GM19099 (cell line): ENCODE results near the gene RIMKLA.

Source experiments
- POLR2A ChIP-seq: IDR thresholded peaks from 3 replicates; pipeline ENCODE4 v1.6.1; 2011; ENCODE audit warnings: low read depth; ENCODE audit not compliant: insufficient read length; ENCODE audit errors: extremely low read depth

Gene RIMKLA

DNA sequence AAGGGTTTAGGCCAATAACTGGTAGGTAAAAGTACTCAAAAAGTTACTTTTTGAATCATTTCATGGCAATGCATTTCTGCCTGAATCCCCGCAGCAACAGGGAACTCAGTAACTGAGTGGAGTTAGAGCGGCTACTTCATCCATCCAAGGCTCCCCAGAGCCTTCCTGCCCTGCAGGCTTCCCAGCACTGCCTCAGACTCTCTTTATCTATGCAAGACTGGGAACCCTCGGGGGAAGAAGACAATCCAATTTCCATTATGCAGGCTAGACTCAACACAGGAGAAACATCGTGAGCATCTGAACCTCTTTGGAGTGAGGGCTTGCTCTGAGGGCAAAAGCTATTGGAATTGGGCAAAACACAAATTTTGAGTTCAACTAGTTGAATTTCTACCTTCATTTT, 52.1 kb downstream of the RIMKLA start:
- TF ChIP-seq POLR2A, result no peak

DNA sequence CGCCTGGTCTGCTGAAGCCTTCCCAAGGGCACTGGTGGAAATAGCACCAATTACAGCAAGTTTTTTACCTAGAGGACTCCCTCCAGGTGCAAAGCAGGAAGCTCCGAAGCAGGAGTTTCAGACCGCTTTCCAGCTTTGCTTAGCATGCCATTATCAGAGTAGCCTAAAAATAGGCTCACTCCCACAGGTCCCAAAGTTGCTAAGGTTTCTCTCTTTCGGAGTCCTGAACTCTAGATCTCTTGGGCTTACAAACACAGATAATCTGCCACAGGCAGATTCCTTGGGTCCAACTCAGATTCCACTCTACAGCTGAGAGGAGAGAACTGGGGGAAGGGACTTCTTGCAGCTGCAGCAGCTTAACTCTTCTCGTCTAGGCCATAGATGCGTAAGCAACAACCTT, 52.8 kb downstream of the RIMKLA start:
- TF ChIP-seq POLR2A, result no peak

DNA sequence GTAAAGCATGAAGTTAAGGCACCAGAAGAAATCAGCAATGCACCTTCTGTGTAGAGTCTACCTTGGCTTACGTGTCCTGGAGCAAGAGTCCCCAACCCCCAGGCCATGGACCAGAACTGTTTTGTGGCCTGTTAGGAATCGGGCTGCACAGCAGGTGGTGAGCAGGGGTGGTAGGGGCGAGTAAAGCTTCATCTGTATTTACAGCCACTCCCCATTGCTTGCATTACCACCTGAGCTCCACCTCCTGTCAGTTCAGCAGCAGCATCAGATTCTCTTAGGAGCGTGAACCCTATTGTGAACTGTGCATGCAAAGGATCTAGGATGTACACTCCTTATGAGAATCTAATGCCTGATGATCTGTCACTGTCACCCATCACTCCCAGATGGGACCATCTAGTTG, 53.7 kb downstream of the RIMKLA start:
- TF ChIP-seq POLR2A, result no peak

DNA sequence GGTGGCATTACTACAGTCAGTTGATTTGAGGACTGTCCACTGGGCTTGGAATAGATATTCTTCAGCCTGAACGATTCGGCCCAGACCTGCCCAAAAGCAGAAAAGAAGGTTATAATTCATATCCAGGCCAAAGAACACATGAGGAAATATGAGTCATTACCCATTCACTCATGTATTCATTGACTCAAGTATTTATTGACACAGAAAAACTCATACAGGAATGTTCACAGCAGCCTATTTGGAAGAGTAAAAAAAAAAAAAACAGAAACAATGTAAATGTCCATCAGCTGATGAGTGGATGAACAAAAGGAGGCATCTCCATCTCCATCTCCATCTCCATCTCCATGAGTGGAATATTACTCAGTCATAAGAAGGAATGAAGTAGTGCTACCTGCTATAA, 59.3 kb downstream of the RIMKLA start:
- no peak for TF ChIP-seq POLR2A

DNA sequence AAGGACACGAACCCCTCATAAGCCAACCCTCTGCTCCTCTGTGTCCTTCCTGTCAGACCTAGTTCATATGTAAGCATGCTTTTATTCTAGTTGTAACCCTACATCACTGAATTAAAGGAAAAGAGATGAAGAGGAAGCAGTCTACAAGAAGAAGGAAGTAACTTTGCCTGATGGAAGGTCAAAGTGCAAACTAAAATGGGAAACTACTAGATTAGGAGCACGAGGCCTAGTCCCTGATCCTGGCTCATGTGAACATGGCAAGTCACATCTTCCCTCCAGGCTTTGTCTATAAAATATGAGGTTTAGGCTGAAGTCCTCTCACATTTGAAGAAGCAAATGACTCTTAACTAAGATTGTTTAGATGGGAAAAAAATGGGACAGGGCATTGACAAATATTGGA, 62.1 kb downstream of the RIMKLA start:
- TF ChIP-seq POLR2A, result no peak

DNA sequence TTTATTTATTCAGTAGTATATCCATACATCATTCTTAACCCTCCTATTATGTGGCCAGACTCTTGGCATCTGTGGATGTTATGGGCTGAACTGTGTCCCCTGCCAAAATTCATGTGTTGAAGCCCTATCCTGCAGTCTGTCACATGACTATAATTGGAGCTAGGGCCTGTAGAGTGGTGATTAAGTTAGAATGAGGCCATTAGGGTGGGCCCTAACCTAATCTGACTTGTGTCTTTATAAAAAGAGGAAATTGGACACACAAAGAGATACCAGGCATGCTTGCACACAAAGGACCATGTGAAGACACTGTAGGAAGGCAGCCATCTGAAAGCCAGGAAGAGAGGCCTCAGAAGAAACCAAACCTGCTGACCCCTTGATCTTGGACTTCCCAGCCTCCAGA, 68.7 kb downstream of the RIMKLA start:
- TF ChIP-seq POLR2A, result no peak

DNA sequence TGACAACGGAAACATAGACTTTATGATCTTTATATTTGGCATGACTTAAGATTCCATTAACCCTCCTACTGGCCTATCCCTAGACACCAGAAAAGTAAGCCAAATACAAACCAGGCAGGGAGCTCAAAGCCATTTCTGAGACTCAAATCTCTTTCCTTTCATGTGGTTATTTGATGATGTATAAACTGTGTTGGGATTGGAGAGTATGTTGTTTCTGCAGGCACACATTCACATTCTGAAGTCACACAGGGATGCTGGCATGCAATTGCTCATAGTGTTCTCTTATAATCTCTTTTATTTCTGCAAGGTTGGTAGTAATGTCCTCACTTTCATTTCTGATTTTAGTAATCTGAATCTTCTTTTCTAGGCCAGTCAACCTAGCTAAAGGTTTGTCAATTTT, 69.5 kb downstream of the RIMKLA start:
- no peak for TF ChIP-seq POLR2A

DNA sequence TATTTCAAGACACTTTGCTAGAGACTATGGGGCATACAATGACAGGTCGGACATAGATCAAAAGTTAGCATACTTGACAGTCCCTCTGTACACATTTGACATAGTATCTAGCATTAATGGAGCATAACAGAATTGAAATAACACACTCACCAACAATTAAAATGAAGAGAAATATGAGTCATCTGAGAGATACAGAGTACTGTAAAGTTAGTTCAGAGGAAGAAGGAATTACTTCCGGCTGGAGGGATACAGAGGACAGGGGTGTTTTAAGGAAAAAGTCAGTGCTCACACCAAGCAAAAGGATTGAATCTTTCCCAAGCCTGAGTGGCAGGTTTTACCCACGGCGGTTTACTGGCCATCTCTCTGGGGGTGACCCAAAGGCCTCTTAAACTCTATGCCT, 72.8 kb downstream of the RIMKLA start:
- TF ChIP-seq POLR2A, result no peak

DNA sequence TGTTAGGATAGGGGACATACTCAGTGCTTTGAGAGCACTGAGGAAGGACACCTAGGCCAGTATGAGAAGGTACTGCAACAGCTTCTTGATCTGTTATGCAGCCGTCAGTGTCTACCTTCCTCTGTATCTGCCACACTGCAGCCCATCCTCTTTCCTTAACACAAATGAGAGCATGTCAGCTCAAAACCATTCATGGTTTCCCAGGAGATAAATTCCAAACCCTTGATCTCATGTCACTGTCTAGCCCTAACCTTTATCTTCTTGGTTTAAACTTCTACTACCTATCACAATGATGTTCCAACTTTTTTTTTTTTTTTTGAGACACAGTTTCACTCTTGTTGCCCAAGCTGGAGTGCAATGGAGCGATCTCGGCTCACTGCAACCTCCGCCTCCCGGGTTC, 73.8 kb downstream of the RIMKLA start:
- TF ChIP-seq POLR2A, result no peak

DNA sequence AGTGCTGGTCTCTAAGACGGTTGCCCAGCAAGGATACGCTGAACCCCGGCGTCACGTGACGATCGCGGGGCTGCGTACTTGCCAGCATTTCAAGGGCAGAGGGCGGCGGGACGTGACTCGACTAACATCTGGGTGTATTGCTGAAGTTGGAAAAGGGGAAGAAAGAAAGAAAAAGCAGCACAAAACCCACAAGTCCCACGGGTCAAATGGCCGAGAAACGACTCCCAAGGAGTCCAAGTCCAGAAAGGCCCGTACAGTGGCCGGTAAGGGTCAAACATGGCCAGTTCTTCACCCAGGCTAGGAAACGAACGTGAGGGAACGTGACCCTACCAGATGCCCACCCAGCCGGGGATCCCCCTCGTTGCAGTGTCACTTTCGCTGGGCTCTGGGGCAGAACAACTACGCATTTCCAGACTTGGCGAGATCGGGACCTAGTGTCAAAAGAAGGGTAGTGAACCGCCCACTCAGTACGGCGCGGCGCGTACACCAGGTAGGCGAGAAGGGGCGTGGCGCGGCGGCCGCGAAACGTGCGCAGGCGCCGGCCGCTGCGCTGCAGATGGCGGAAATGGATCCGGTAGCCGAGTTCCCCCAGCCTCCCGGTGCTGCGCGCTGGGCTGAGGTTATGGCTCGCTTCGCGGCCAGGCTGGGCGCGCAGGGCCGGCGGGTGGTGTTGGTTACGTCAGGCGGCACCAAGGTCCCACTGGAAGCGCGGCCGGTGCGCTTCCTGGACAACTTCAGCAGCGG, 75.6 kb downstream of the RIMKLA start, which contains the start of the genes PPCS and ZMYND12:
Gene PPCS (plus strand): TSS at position 534 of the 744 bp plus-strand sequence. CDS start 23 bp downstream, at position 557.
Gene ZMYND12 (minus strand): TSS at position 13 of the 744 bp plus-strand sequence. CDS start 25 bp downstream, outside the sequence.
- TF ChIP-seq POLR2A, result peak; percentile 97

DNA sequence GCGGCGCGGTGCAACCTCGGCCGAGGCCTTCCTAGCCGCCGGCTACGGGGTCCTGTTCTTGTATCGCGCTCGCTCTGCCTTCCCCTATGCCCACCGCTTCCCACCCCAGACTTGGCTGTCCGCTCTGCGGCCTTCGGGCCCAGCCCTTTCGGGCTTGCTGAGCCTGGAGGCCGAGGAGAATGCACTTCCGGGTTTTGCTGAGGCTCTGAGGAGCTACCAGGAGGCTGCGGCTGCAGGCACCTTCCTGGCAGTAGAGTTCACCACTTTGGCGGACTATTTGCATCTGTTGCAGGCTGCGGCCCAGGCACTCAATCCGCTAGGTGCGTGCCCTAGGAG, 76.1 kb downstream of the RIMKLA start:
- peak; percentile 0 for TF ChIP-seq POLR2A

DNA sequence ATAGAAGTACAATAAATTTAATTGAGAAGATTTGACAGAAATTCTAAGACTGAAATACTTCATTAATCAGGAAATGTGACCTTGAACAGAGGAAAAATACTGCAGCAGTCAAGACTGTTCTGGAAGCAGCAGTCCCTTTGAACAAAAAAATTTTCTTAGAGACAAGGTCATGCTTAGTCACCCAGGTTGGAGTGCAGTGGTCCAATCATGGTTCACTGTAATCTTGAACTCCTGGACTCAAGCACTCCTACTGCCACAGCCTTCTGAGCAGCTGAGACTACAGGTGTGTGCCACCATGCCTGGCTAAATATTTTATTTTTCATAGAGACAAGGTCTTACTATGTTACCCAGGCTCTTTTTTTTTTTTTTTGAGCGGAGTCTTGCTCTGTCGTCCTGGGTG, 80.6 kb downstream of the RIMKLA start:
- TF ChIP-seq POLR2A, result no peak

DNA sequence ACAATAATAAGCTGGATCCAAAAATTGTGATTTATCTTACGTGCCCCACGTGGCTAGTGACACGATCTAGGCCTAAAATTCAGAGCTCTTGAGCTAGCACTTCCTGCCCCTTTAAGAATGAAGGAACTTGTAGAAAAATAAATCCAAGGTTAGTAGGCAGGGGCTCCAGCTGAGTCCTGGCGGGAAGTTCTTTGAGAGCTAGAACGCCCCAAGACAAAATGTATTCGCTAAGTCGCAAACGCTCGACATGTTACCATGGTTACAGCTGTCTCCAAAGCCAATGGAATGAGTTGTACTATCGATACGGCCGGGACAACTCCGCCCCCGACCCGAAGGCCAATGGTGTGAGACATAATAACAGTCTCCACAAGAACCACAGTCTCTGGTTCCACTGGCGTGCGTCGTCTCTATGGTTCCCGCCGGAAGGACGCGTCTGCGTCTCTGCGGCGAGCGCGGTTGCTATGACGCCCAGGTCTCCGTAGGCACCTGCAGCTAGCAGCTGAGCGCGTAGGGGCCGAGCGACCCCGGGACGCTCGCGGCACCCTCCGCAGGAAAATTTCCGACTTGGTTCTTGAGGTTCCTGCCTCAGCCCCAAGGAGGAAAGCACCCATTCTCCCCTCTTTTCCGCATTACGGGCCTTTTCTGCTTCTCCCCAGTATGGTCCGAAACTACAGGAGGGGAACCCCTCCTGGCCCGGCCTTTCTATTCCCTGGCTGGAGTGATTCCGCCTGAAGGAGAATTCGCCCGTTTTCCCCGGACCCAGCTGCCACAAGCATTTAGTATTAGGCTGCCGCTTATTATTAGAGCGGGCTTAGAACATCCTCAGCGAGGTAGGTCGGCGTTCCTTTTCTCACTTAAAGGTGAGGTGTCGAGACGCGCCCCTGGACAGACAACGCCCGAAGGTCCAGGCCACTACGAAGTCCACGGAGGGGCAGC, 82.5 kb downstream of the RIMKLA start, which contains the start of gene CCDC30:
Gene CCDC30 (plus strand): TSS at position 459 of the 936 bp plus-strand sequence. CDS start 17,266 bp downstream, outside the sequence.
- TF ChIP-seq POLR2A, result peak; percentile 20

DNA sequence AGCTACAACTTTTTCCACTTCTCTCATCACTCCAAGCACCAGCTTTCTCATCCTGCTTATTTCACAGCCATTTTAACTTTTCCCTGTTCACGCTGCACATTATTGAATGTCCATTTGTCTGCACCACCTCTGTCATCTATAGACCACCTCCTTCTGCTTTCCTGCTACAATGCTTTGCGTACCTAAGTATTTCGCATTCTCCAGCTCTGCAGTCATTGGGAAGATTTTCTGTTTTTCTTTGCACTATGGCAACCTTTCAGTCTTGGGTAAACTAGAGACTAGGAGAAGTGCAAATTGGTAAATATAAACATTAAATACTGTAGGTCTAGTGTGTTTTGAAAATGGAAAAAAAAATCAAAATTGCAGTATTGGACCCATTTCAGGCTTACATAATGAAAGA, 83.3 kb downstream of the RIMKLA start:
- no peak for TF ChIP-seq POLR2A

DNA sequence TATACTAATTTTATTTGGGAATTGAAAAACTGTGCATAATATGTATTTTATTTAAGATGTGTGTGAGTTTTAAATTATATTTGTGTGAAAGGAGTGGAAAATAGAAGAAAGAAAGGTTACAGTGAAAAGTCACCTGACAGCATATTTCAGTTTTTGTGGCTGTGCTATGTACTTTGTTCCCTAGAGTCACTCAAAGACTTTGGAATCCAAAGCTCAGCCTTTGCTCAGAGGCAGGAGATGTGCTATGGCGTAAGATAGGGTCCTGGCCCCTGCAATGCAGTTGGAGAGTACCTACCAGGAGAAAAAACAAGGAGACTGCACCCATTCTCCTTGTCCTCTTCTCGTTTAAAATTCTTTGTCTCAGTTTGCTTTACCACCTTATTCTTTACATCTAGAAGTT, 85.4 kb downstream of the RIMKLA start:
- no peak for TF ChIP-seq POLR2A

DNA sequence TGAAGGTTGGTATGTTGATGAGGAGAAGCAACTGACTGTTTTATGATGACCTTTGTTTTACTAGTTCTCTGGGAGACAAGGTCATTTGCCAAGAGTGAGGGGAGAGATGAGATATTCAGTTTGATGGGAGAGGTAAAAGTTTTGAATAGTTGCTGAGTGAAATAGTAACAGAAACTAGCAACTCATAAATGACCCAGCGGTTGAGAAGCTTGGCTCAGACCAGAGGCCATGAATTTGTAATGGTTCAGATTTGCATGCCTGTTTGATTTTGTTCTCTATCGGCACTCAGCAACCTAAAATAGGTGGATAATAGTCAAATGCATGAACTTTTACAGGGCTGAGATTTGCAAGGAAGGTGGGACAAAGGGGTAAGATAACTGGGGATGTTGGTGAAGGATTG, 89.1 kb downstream of the RIMKLA start:
- no peak for TF ChIP-seq POLR2A
